PC-3 (cell line): ENCODE results near the gene IER5L. TPM values are rescaled to one million over a fixed set of nuclear protein-coding genes. Genes with fewer than 3 reads are reported as not detected.

Source experiments
- ATAC-seq: fragments of 200-7000 bp; cut with Tn5 transposase; 2 replicates; pipeline ENCODE4 v1.9.1; 2020; ENCODE audit warnings: mild to moderate bottlenecking, moderate library complexity
- BruUV-seq: library from RNA; stranded (reverse); fragments of 400-500 nt; replicated peaks from 2 replicates; lab custom pipeline; 2021; lab: Mats Ljungman, UMichigan
- CTCF ChIA-PET: fragments of 300-600 bp; sonication (Branson Sonifier 250); formaldehyde crosslinking; loops from one replicate; lab custom pipeline; 2022; ENCODE audit warnings: antibody characterized with exemption; lab: Charles Lee
- POLR2A ChIA-PET: fragments of 300-600 bp; sonication (Branson Sonifier 250); formaldehyde crosslinking; loops from one replicate; lab custom pipeline; 2022; ENCODE audit warnings: antibody characterized with exemption; ENCODE audit not compliant: unreplicated experiment; lab: Charles Lee
- DNase-seq: peaks from one replicate; pipeline ENCODE4 v3.0.0-alpha.2; 2015
- H2AFZ ChIP-seq: fragments of 300-600 bp; sonication (generic); 2 replicates; pipeline ENCODE4 v1.6.0; 2016; ENCODE audit warnings: antibody characterized with exemption, low read length
- H3F3A ChIP-seq: fragments of 300-600 bp; sonication (generic); one replicate; pipeline ENCODE4 v1.6.0; 2017; ENCODE audit warnings: antibody characterized with exemption, low read length, control low read depth, mild to moderate bottlenecking; ENCODE audit not compliant: unreplicated experiment
- H3K27ac ChIP-seq: fragments of 300-600 bp; sonication (generic); 2 replicates; pipeline ENCODE4 v1.5.1; 2016; ENCODE audit warnings: mild to moderate bottlenecking, low read length
- H3K27me3 ChIP-seq: fragments of 300-600 bp; sonication (generic); 2 replicates; pipeline ENCODE4 v1.6.1; 2016; ENCODE audit warnings: low read length, mixed read lengths
- H3K36me3 ChIP-seq: fragments of 300-600 bp; sonication (generic); 2 replicates; pipeline ENCODE4 v1.6.1; 2016; ENCODE audit warnings: low read depth, mixed run types, low read length, mixed read lengths
- H3K4me1 ChIP-seq: fragments of 300-600 bp; sonication (generic); 2 replicates; pipeline ENCODE4 v1.5.1; 2016; ENCODE audit warnings: low read length; ENCODE audit not compliant: insufficient read depth
- H3K4me2 ChIP-seq: fragments of 300-600 bp; sonication (generic); 2 replicates; pipeline ENCODE4 v1.6.0; 2016; ENCODE audit warnings: low read length
- H3K4me3 ChIP-seq: fragments of 300-600 bp; sonication (generic); 2 replicates; pipeline ENCODE4 v1.5.1; 2016; ENCODE audit warnings: mild to moderate bottlenecking, low read length, mixed read lengths
- H3K79me2 ChIP-seq: fragments of 300-600 bp; sonication (generic); 2 replicates; pipeline ENCODE4 v1.6.1; 2017; ENCODE audit warnings: low read length, mixed read lengths
- H3K9ac ChIP-seq: fragments of 300-600 bp; sonication (generic); 2 replicates; pipeline ENCODE4 v1.6.0; 2016; ENCODE audit warnings: mild to moderate bottlenecking, low read length
- H3K9me2 ChIP-seq: fragments of 300-600 bp; sonication (generic); replicated peaks from 2 replicates; pipeline ENCODE4 v1.6.1; 2016; ENCODE audit warnings: mixed run types, low read length, mixed read lengths
- H3K9me3 ChIP-seq: fragments of 300-600 bp; sonication (generic); 2 replicates; pipeline ENCODE4 v1.6.1; 2016; ENCODE audit warnings: low read length, mixed read lengths
- H4K20me1 ChIP-seq: fragments of 300-600 bp; sonication (generic); 2 replicates; pipeline ENCODE4 v1.6.1; 2016; ENCODE audit warnings: low read length, mixed read lengths
- CTCF ChIP-seq: fragments of 300-600 bp; sonication (generic); conservative IDR thresholded peaks from 2 replicates; pipeline ENCODE4 v1.5.1; 2017; ENCODE audit warnings: antibody characterized with exemption, low read depth, mild to moderate bottlenecking, low read length
- EZH2 ChIP-seq: fragments of 300-600 bp; sonication (generic); IDR thresholded peaks from one replicate; pipeline ENCODE4 v1.6.1; 2017; ENCODE audit warnings: antibody characterized with exemption, mild to moderate bottlenecking, low read length; ENCODE audit not compliant: unreplicated experiment
- EZH2phosphoT487 ChIP-seq: fragments of 300-600 bp; sonication (generic); IDR thresholded peaks from 2 replicates; pipeline ENCODE4 v1.6.1; 2018; ENCODE audit warnings: mild to moderate bottlenecking, antibody characterized with exemption, low read length, borderline replicate concordance
- intact Hi-C: fragments of 100-400 bp; cut with micrococcal nuclease; formaldehyde crosslinking; loops from 2 replicates; pipeline ENCODE4 v1.9.0; 2023
- total RNA-seq: library from RNA; depleted of rRNA; stranded (reverse); fragments of >200 nt; gene quantifications from 2 replicates; pipeline ENCODE4 v1.2.3, GENCODE V29; 2014; rRNA removed

The IER5L gene
- total RNA-seq, 1 experiment from 2014 or later: 46.1 TPM

DNA sequence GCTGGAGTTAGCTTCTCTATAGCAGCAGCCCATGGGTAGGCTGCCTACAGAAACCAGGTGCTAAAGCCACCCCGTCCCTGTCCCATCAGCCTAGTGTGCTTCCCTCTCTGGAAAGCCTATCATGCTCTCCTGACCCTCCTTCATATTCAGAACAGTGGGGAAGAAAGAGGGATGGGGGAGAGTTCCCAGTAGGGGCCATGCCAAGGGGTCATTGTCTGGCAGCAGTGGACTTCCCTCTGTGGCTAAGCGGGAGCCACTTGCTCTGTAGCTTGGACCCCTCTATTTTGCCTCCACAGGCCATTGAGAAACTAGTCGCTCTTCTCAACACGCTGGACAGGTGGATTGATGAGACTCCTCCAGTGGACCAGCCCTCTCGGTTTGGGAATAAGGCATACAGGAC lies 49.4 kb downstream of the IER5L start:
- Histone ChIP-seq H3K79me2 (no peaks in the 10 kb centered on the region), H3K36me3 (peaks cover 10% of the 10 kb centered on the region; the same call in 1 of the 2 replicates), H3K4me2 (no peak overlapping the region), H3K27me3 (no peaks in the 10 kb centered on the region), H3K9me3 (no peaks in the 10 kb centered on the region), H3K27ac (no peak overlapping the region), H3K4me3 (no peak overlapping the region), H3K4me1 (peaks cover 6% of the 10 kb centered on the region; the same call in 1 of the 2 replicates), H3K9me2 (no peaks in the 10 kb centered on the region), H3F3A (no peaks in the 10 kb centered on the region), H3K9ac (no peak overlapping the region), H4K20me1 (no peaks in the 10 kb centered on the region), H2AFZ (no peak overlapping the region)
- no peak for DNase-seq
- TF ChIP-seq CTCF: no peak
- TF ChIP-seq EZH2phosphoT487: no peak
- no peak for TF ChIP-seq EZH2
- BruUV-seq: no TSS peak
- POLR2A ChIA-PET: no interaction called here
- no peak for ATAC-seq
- CTCF ChIA-PET: interaction anchor here (0.6 kb wide), 1 partner anchor 11 kb away, joined by 3 read pairs; no protein-coding TSS in a partner anchor
- intact Hi-C loops: no loop called here

DNA sequence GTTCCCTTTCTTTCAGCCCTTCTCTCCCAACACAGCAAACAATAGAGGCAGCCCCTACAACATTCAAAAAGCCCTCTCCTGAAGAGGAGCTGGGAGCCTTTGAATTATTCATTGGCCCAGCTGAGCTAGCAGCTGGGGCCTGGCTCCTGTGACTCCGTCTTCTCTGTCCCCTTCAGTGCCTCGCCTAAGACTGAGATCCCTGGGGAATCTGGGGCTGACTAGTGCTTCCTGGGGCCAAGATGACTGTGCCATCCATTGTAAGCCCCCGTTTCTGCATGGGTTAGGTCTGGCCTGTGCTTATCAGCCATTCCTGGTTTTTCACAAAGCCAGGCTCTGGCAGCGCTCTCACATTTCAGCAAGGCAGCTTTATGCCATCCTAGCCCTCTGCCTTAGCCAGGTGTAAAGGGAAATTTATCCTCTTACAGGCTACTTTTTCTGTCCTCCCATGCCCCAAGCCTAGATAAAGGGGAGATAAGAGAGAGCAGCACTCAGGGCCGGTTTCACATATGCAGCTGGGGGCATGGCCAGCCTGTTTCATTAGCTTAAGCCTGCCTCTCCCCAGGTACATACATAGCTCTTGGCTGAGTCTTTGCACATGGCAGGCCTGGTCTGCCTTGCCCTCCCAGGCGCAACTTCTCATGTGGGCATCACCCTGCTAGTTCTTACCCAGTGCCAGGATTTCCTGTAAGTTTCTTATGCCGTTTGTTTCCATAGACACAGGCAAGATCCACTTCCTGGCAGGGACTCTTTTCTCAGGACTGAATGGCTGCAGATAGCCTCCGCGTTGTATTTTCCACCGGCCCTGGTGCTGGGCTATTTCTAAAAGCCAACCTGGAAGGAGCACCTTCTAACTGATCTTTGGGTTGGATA lies 51.1 kb downstream of the IER5L start:
- peaks cover 8% of the 10 kb centered on the region; the same call in 1 of the 2 replicates for H3K36me3 ChIP-seq
- H2AFZ ChIP-seq: no peak overlapping the region
- ATAC-seq: no peak

More for the DNA sequence above, 51.1 kb downstream of the IER5L start:
- Histone ChIP-seq H3K4me2 (no peak overlapping the region), H3K4me3 (no peak overlapping the region), H3K9me2 (no peaks in the 10 kb centered on the region), H3K27me3 (no peaks in the 10 kb centered on the region), H4K20me1 (no peaks in the 10 kb centered on the region), H3K9ac (no peak overlapping the region), H3K4me1 (peaks cover 6% of the 10 kb centered on the region; the same call in 1 of the 2 replicates), H3K27ac (no peak overlapping the region), H3K9me3 (no peaks in the 10 kb centered on the region), H3K79me2 (no peaks in the 10 kb centered on the region), H3F3A (no peaks in the 10 kb centered on the region)
- ChIA-PET POLR2A (no interaction called here), CTCF (no interaction called here)
- BruUV-seq: no TSS peak
- TF ChIP-seq CTCF: no peak
- TF ChIP-seq EZH2: no peak
- TF ChIP-seq EZH2phosphoT487: no peak
- intact Hi-C loops: no loop called here
- DNase-seq: no peak

Other genes with a start within 250 kb of the IER5L start
- gene DOLK, start 230.7 kb downstream of the IER5L start, total RNA-seq: 17.9 and 23.7 TPM in 2 replicates
- gene NUP188, start 230.6 kb downstream of the IER5L start, total RNA-seq: 48.0 and 52.0 TPM in 2 replicates
- 44.1 and 60.4 TPM in 2 replicates for gene SH3GLB2, start 149.9 kb downstream of the IER5L start, total RNA-seq
- 29.6 TPM in 2 replicates for gene MIGA2, start 141.6 kb downstream of the IER5L start, total RNA-seq
- 27.3 and 37.1 TPM in 2 replicates for gene DOLPP1, start 97.2 kb downstream of the IER5L start, total RNA-seq
- 12.8 and 16.1 TPM in 2 replicates for gene CRAT, start 67.5 kb downstream of the IER5L start, total RNA-seq
- 138 and 154 TPM in 2 replicates for gene PTPA, start 66.8 kb downstream of the IER5L start, total RNA-seq